ENCODE measurements around the gene EBF4. TPM values are rescaled to one million over a fixed set of nuclear protein-coding genes. Genes with fewer than 3 reads are reported as not detected.
"Not testable (repeated sequence)": the region's sequence is repeated elsewhere in the genome, so short reads cannot be mapped to it uniquely, and the experiment has no call there.

Gene EBF4
- total RNA-seq, 1 donor from 2014 or later = 2.0 TPM

DNA sequence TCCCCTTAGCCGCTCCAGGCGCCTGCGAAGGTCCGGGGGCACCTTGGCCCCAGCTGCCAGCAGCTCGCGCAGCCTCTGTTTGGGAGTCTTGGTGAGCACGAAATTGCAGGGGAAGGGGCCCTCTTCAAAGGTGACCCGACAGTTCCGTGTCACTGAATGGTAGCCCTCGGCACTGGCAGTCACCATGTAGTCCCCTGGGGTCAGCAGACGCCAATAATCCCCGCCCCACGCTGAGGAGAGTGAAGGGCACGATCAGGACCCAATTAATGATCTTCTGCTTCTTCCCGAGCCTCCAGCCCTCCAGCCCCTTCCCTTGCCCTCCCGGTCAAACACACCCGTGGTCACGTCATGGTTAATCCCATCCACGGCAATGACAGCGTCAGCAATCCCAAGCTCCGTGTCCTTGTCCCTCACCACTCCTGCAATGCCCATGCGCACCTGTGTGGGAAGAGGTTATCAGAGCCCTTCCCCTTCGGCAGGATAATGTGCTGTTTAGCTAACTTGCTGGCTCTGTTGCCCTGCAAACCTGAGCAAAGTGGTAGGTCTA lies 101.7 kb downstream of the EBF4 start:
- no peak for DNase-seq (ENCODE audit: low read depth, low spot score)

DNA sequence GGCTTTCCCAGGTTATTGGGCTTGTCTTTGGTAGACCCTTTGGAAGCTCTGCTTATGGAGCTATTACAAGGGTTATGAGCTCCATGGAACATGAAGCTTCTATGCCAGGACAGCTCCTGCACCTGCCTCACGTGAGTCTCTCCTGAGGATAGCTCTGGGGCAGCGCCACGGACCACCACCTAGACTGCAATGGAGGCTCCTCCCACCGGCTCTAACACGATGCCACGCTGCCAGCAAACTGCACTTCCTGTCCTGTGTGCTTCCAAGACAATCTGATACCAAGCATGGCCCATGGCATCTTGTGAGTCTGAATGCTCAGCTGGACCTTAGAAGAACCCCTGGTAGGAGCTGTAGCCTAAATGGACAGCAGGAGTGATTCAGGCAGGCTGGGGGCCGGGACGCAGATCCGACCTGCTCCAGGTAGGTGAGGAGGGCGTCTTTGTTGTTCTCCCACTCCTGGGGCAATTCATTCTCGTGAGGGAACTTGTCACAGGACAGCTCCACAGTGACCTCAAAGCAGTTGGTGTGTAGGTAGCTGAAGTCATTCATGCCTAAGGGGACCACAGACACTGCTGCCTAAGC lies 102.4 kb downstream of the EBF4 start:
- no peak for DNase-seq (ENCODE audit: low read depth, low spot score)

DNA sequence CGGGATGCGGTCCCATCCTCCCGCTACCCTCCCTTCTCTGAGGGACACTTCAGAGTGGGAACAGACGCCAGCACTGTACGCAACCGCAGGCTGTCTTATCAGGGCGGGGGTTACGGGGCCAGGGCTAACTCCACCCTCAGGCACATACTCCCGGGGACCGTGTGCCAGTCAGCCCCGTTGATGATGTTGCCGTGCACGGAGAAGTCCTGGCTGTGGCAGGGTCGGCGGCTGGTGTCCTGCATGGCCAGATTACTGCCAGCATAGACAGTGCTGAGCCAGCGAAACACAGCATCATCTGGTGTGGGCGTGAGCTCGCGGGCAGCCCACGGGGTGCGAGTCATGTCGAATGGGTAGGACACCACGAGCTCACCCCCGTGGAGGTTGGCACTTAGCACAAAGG lies 102.9 kb downstream of the EBF4 start:
- DNase-seq (ENCODE audit: low read depth, low spot score) = no peak

DNA sequence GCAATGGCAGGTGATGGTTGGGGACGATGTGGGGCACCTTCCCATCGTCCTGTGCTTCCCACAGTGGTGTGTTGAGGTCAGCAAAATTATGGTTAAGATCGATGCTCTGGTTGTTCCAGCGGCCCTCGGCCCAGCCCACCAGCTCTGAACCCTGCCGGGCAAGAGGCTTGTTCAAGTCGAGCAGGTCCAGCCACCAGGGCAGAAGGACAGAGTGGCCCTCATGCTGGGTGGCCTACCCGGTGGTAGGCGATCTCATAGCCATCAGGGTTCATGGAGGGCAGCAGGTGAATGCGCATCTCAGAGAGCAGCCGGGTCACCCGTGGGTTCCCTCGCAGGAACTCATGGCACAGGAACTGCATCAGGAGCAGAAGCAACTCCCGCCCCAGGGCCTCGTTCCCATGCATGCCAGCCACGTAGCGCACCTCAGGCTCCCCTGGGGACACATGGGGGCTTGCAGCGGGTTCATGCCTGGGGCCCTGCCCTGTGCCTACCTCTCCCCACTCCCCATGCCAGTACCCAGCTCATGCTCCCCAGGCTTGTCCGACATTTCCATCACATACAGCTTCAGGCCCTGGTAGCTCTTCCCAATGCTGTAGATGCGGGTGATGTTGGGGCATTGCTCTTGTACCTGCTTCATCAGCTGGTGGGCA lies 103.6 kb downstream of the EBF4 start:
- no peak for DNase-seq (ENCODE audit: low read depth, low spot score)

DNA sequence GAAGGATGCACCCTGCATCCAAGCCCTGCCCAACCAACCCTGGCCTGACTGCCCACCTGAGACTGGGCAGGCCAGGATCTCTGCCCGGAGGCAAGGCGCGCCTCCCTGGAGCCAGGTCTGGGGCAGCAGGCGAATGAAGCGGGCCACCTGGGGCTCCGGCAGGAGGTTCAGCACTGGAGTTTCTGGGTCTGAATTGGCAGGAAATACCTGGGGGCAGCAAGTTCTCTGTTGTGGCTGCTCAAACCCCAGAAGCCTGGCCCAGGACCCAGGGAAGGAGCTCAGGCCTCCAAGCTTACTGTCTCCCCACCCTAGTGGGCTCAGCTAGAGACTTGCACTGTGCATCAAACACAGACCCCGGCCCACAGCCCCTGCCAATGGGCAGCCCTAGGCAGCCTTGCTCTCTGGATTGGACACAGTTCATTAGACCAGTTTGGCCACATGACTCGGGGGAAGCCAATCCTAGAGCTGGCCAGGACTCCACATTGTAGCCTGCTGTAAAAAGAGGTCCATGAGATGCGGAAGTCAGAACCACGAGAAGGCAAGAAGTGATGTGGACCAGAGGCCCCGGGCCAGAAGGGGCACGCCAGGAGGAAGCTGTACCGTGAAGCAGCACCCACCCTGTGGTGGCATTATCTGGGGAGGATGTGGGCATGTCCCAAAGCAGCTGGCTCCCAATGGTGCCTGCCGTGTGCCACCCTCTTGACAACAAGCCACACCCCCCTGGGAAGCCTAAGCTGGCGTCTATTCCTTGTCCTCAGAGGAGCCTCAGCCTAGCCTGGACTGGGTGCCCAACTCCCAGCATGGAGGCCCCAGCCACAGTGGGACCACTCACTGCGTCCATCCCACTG lies 104.8 kb downstream of the EBF4 start:
- DNase-seq (ENCODE audit: low read depth, low spot score) = no peak

DNA sequence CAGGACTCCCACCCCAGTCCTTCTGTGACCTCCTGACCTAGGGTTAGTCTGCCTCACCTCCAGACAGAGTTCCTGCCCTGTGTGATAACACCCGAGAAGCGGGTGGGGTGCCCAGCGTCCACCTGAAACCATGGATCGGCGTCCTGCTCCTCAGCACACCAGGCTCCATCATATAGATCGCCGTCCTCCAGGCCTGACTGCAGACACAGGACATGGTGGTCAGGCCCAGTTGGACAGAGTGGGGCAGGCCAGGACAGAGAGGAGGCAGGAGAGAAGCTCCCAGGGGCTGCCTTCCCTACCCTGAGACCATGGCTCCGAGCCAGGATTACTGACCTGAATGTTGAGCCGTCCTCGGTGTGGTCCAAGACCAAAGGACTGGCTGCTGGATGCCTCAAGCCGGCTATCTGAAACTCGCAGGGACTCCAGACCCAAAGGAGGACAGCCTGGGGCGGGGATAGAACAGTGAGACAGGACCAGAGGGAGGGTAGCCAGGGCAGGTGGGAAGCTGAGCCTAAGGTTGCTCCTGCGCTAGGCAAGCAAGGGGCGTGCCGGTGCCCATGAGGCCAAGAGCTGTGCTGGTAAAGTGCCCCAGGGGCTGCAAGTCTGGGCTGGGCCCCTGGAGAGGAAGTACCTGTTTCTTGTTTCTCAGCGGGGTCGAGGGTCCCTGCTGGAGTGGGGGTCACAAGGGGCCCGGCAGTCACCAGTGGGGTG lies 105.7 kb downstream of the EBF4 start:
- no peak for DNase-seq (ENCODE audit: low read depth, low spot score)

DNA sequence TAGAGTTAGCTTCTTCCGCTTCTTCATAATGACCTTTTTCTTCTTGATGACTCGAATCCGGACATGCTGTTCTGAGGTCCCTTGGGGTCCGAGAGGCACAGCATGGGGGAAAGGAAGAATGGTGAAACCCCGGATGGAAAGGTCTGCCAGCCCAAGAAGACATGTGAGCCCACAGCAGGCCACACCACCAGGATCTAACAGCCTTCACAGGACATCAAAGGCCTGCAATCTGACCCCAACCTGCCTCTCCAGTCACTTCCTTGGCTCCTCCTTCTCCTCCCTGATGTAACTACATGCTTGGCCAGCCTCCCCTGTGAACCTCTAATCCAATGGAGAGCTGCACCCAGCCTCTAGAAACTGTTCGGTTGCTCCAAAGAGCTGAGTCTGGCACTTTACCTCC lies 106.2 kb downstream of the EBF4 start:
- DNase-seq (ENCODE audit: low read depth, low spot score) = no peak

DNA sequence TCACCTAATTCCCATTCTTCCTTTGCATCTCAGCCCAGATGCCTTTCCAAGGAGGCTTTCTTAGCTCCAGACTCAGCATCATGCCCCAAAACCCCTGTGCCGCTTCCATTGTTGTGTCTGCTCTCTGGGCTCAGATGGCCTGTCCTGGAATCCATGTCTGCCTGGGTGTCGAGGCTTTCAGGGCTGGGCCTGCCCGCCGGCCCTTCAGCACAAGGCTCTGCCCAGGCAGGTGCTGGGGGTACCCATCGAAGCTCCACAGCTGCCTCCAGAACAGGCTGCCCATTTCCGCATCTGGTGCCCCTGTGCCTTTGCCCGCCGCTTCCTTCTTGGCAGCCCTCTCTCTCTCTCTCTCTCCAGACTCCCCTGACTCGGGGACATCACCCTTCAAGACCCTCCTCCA lies 106.7 kb downstream of the EBF4 start:
- DNase-seq (ENCODE audit: low read depth, low spot score) = no peak

DNA sequence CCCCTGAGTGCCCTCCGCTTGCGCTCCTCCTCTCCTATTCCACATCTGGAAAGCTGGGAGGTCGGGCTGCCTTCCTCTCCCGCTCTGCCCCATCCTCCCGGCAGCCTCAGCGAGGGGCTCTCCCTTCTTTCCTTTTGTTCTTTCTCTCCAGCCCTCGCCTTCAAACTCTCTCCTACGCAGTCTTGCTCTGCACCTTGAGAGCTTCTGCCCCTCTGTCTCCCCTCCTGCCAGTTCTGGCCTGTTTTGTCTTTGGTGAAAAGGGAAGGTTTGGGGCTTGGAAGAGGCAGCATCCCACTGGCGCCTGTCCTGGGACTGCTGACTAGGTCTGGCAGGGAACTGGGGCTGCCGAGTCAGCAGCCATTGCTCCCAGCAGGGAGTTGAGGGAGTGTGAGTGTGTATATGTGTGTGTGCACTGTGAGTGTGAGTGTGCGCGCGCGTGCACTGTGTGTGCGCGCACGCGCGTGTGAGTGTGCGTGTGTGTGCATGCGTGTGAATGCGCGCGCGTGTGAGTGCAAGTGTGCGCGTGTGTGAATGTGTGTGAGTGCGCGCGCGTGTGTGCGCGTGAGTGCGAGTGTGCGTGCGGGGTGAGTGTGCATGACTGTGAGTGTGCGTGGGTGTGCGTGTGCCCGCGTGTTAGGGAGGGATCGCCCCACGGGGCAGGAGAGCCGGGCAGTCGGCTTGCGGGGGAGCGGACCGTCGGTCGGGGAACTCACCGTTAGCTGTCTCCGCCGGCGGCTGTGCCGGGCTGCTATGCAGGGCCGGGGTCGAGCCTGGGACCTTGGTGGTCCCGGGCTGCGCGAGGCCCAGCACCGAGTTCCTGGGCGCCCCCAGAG lies 107.3 kb downstream of the EBF4 start:
- no peak for DNase-seq (ENCODE audit: low read depth, low spot score)

DNA sequence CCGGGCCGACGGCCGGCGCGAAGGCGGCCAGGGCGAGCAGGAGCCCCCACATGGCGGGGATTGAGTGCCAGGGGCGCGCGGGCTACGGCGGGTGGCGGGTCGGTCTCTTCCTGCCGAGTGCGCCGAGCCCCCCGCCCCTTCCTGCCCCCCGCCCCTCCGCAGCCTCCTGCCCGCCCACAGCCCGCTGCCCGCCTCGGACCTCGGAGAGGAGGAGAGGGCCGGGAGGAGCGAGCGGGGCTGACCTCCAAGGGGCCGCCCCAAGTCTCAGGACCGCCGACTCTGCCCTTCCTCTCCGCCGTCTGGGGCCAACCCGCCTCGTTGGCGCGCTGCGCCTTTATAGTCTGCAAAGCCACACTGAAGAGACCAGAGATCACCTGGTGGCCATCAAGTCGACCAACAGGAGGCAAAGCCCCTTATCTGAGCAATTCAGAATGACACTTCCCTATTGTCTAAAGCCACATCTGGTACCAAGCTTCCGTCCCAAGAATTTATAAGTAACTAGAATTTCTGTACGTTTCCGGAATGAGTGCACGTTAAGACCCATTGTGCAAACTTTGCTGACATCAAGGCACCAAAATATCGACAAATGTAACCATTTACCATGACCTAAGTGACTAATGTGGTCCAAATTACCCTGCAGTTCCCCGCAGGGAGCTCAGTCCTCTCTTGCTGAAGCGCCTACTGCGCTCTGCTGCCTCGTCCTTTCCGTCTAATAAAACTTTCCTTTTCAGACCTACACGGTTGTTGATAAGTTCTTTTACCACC lies 108.1 kb downstream of the EBF4 start, which contains the start of gene CPXM1:
TSS of gene CPXM1 (minus strand) at position 107 of the 765 bp plus-strand sequence. CDS start at position 52, 55 bp downstream.
- DNase-seq (ENCODE audit: low read depth, low spot score) = no peak

DNA sequence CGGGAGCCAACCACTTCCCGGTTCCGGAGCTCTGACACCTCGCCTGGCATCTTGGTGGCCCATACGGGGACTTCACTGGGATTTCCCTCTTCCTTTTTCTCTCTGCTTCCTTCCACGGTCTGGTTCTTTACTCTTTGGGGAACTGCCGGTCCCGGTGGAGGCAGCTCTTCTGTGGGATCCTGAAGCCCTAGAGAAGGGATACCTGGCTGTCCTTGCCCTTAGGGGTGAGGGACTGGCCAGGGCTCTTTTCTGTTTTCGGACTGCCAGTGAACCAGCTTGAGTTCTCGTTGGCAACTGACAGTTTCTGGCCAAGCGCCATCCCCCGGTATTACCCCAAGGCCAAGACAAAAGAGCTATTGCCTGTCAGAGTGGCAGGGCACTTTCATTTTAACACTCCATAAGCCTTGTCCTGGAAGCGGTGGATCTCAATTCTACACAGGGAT lies 108.7 kb downstream of the EBF4 start:
- no peak for DNase-seq (ENCODE audit: low read depth, low spot score)

DNA sequence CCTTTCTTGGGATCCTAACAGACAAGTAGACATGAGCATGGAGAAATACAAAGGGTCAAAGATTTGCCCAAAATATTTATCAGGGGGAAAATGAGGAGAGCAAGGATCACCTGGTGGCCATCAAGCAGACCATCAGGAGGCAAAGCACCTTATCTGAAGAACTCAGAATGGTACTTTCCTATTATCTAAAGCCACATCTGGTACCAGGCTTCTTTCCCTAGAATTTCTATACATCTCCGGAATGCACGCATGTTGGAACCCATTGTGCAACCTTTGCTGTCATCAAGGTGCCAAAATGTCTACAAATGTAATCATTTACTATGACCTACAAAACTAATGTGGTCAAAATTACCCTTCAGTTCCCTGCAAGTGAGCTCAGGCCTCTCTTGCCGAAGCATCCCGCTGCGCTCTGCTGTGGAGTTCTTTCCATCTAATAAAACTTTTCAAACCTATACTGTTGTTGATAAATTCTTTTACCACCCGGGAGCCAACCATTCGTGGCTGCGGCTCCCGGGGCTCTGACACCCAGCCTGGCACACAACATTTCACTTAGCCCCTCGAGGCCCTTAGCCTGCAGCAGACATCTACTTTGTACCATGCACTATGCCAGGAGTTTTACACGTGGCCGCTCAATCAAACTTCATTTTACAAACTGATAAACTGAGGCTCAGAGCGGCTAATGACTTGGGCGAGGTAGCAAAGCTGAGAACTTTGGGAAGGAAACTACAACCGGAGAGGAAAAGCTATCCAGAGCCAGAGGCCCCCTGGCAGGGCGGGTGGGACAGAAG lies 111.7 kb downstream of the EBF4 start:
- no peak for DNase-seq (ENCODE audit: low read depth, low spot score)

DNA sequence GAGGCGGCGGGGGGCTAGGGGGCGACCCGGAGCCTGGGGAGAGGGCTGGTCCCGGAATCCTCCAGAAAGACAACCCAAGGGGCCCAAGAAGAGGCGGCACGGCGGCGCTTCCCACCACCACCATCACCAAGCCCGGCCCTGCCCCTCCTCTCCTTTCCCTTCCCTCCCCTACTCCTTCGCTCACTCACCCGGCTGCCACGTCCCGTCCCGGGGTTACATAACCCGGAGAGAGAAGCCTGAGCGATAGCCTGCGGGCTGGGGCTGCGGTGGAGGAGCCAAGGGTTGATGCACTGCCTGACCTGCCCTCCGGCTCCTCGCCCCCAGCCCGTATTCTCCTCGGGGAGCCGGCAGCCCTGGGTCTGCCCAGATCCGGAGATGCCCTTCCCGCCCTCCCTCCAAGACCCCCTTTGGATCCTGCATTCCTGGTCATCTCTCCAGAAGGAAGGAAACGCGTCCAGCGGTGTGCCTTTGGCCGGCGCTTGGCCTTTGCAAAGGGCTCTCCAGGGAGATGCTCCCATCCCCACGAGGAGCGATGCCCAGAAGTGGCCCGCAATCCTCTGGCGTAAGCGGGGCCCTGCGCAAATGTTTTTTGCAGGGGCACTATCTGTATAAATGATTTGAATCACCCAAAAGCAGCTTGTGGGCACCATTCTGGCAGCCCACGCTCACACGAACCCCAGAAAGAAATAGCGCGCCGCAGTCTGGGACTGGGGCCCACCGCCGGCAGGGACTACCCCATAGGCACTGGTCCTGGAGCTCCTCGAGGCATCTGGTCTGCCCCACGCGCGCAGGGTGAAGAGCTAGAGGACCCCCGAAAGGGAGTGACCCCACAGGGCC lies 112.5 kb downstream of the EBF4 start:
- DNase-seq (ENCODE audit: low read depth, low spot score) = no peak

DNA sequence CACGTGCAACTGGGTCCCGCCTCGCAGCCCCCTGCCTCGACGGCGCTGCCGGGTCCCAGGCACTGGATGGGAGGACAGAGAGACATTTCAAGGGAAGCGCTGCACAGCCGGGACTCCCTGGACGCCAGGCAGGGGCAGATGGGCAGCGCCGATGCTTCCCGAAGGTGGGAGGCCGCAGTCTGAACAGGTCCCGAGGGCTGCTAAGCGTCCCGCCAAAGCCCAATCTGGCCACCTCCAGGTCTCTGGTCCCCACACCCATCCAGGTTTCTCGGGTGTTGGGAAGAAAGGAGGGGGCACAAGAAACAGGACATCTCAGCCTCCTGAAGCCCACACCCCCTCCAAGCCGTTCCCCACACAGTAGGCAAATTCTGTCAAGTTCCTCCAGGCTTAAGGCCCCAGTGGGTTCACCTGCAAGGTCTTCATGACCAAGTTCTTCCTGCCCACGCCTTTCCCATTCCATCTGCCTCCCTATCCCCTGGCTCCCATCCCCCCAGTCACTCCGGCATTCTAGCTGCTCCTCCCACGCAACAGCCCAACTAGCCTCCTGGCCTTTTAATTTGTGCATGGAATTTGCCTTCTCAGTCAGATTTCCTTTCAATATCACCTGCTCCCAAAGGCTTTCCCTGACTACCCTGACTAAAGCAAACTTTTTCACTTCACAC lies 113.2 kb downstream of the EBF4 start:
- DNase-seq (ENCODE audit: low read depth, low spot score) = no peak

DNA sequence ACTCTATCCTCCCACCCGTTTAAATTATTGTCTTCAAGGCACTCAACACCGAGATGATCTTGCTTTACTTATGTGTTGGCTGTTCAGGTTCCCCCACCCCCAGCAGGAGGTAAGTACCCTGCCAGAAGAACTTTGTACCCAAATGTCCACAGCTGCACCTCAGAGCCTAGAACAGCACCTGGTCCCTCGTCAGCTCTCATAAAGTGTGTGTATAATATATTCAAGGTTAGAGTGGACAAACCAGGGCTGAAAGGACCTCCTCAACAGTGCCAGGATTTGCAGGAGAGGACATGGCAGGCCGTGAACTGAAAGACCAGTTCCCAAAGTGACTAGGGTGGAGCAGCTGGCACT lies 113.7 kb downstream of the EBF4 start:
- DNase-seq (ENCODE audit: low read depth, low spot score) = no peak

DNA sequence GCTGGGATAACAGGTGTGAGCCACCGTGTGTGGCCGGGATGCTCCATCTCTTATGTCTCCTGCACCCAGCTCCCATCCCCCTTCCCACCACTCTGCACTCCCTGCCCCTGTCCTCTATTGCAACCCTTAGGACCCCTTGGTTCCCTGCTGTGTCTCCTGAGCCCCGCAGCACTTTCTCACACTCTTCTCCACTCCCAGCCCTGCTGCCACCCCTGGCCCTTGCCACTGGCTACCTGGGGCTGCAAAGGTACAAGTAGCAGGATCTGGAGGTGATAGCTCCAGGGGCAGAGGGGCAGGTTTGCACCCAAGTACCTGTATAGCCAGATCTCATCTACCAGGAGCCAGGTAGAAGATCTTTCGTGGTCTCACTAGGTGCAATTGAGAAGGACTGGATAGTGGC lies 114.4 kb downstream of the EBF4 start:
- no peak for DNase-seq (ENCODE audit: low read depth, low spot score)

DNA sequence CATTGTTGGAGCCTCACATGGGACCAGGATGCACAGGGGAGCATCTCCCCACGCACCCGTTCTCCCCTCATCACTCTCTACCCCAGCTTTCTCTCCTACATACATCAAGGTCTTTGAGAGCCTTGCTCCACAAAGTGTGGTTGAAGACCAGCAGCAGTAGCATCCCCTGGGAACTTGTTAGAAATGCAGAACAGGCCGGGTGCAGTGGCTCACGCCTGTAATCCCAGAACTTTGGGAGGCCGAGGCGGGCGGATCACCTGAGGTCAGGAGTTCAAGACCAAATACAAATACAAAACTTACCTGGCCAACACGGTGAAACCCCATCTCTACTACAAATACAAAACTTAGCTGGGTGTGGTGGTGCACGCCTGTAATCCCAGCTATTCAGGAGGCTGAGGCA lies 115.3 kb downstream of the EBF4 start:
- DNase-seq (ENCODE audit: low read depth, low spot score) = not testable (repeated sequence)

DNA sequence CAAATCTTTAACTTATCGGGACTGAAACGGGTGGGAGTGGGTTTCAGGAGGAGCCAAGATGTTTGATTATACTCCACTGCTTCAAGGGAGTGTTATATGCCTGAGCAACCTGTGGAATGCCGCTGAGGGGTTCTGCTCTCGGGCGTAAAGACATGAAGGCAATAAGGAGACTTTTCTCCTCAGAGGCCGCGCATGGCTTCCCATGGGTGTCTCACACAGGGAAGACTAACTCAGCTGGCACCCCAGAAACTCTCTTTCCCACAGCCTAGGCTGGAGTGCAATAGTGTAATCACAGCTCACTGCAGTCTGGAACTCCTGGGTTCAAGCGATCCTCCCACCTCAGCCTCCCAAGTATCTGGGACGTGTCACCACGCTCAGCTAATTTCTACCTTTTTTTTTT lies 117.1 kb downstream of the EBF4 start:
- DNase-seq (ENCODE audit: low read depth, low spot score) = no peak

Data from pulmonary artery endothelial cell (primary cell).